H9 (cell line): ENCODE measurements around the gene METTL21A. TPM values are rescaled to one million over a fixed set of nuclear protein-coding genes. Genes with fewer than 3 reads are reported as not detected.

Experiments
- DNase-seq: peaks from one replicate; pipeline ENCODE4 v3.0.0-alpha.2; 2017
- H2AFZ ChIP-seq: one replicate; pipeline ENCODE4 v1.6.1; 2013; ENCODE audit warnings: mild to moderate bottlenecking, low read length, control low read depth, moderate library complexity
- H2AK5ac ChIP-seq: 2 replicates; pipeline ENCODE4 v1.6.1; 2013; ENCODE audit warnings: low read length, control low read depth, mixed read lengths; ENCODE audit not compliant: insufficient read length
- H2BK120ac ChIP-seq: one replicate; pipeline ENCODE4 v1.6.1; 2013; ENCODE audit warnings: low read depth, mild to moderate bottlenecking, low read length, control low read depth, inconsistent platforms; ENCODE audit not compliant: poor library complexity, severe bottlenecking
- H2BK12ac ChIP-seq: 2 replicates; pipeline ENCODE4 v1.6.1; 2013; ENCODE audit warnings: low read length, control low read depth, mixed read lengths, low read depth; ENCODE audit not compliant: insufficient read length
- H2BK15ac ChIP-seq: 2 replicates; pipeline ENCODE4 v1.6.1; 2013; ENCODE audit warnings: low read depth, low read length, control low read depth
- H2BK20ac ChIP-seq: one replicate; pipeline ENCODE4 v1.6.1; 2013; ENCODE audit warnings: low read depth, mild to moderate bottlenecking, low read length, control low read depth, inconsistent platforms; ENCODE audit not compliant: poor library complexity, severe bottlenecking
- H2BK5ac ChIP-seq: 2 replicates; pipeline ENCODE4 v1.6.1; 2013; ENCODE audit warnings: low read length, control low read depth, mixed read lengths; ENCODE audit not compliant: insufficient read length
- H3K14ac ChIP-seq: 2 replicates; pipeline ENCODE4 v1.6.1; 2013; ENCODE audit warnings: low read length, control low read depth; ENCODE audit not compliant: insufficient read depth
- H3K18ac ChIP-seq: 2 replicates; pipeline ENCODE4 v1.6.1; 2013; ENCODE audit warnings: low read depth, mild to moderate bottlenecking, mixed read lengths, low read length, control low read depth; ENCODE audit not compliant: insufficient read length
- H3K23ac ChIP-seq: 2 replicates; pipeline ENCODE4 v1.6.1; 2013; ENCODE audit warnings: low read length, control low read depth, mixed read lengths, low read depth; ENCODE audit not compliant: insufficient read length
- H3K23me2 ChIP-seq: 2 replicates; pipeline ENCODE4 v1.6.1; 2013; ENCODE audit warnings: low read depth, mild to moderate bottlenecking, mixed read lengths, low read length, control low read depth; ENCODE audit not compliant: insufficient read length, poor library complexity, severe bottlenecking
- H3K27ac ChIP-seq: 2 replicates; pipeline ENCODE4 v1.5.1; 2013; ENCODE audit warnings: low read length, control low read depth, mixed read lengths, low read depth; ENCODE audit not compliant: insufficient read length
- H3K27me3 ChIP-seq: 2 replicates; pipeline ENCODE4 v1.6.1; 2013; ENCODE audit warnings: low read length, control low read depth, inconsistent platforms; ENCODE audit not compliant: insufficient read depth
- H3K4ac ChIP-seq: 2 replicates; pipeline ENCODE4 v1.6.1; 2013; ENCODE audit warnings: low read depth, mild to moderate bottlenecking, control low read depth, inconsistent platforms, low read length, moderate library complexity
- H3K4me1 ChIP-seq: 2 replicates; pipeline ENCODE4 v1.6.1; 2013; ENCODE audit warnings: low read length, control low read depth, inconsistent platforms; ENCODE audit not compliant: insufficient read depth
- H3K4me2 ChIP-seq: 2 replicates; pipeline ENCODE4 v1.6.1; 2013; ENCODE audit warnings: low read length, control low read depth, mixed read lengths; ENCODE audit not compliant: insufficient read length, insufficient read depth
- H3K56ac ChIP-seq: 2 replicates; pipeline ENCODE4 v1.6.1; 2013; ENCODE audit warnings: low read depth, mild to moderate bottlenecking, mixed read lengths, low read length, control low read depth; ENCODE audit not compliant: insufficient read length
- H3K79me1 ChIP-seq: 2 replicates; pipeline ENCODE4 v1.6.1; 2013; ENCODE audit warnings: low read depth, mild to moderate bottlenecking, moderate library complexity, low read length, control low read depth, inconsistent platforms; ENCODE audit not compliant: insufficient read depth, poor library complexity, severe bottlenecking
- H3K79me2 ChIP-seq: 2 replicates; pipeline ENCODE4 v1.6.1; 2013; ENCODE audit warnings: low read length, control low read depth, inconsistent platforms; ENCODE audit not compliant: insufficient read depth
- H3K9ac ChIP-seq: 2 replicates; pipeline ENCODE4 v1.6.1; 2013; ENCODE audit warnings: low read length, control low read depth, mixed read lengths; ENCODE audit not compliant: insufficient read length; ENCODE audit errors: extremely low read depth
- H3K9me3 ChIP-seq: one replicate; pipeline ENCODE4 v1.6.1; 2013; ENCODE audit warnings: low read depth, low read length, inconsistent platforms; ENCODE audit not compliant: control insufficient read depth
- H3T11ph ChIP-seq: one replicate; pipeline ENCODE4 v1.6.1; 2013; ENCODE audit warnings: mild to moderate bottlenecking, low read length, control low read depth, inconsistent platforms
- H4K20me1 ChIP-seq: one replicate; pipeline ENCODE4 v1.6.1; 2013; ENCODE audit not compliant: control insufficient read depth, insufficient read length, insufficient read depth
- H4K5ac ChIP-seq: 2 replicates; pipeline ENCODE4 v1.6.1; 2013; ENCODE audit warnings: low read depth, mild to moderate bottlenecking, mixed read lengths, low read length, control low read depth; ENCODE audit not compliant: insufficient read length
- H4K8ac ChIP-seq: replicated peaks from 2 replicates; pipeline ENCODE4 v1.6.1; 2013; ENCODE audit warnings: low read length, control low read depth, mixed read lengths, low read depth; ENCODE audit not compliant: insufficient read length
- H4K91ac ChIP-seq: 2 replicates; pipeline ENCODE4 v1.6.1; 2013; ENCODE audit warnings: low read depth, mild to moderate bottlenecking, moderate library complexity, mixed read lengths, low read length, control low read depth; ENCODE audit not compliant: insufficient read length
- H3K27ac Mint-ChIP-seq, 3 experiments: 2 replicates in 2 of 3; 3 replicates in 1 of 3; pipeline ENCODE4 v1.8.0; 2020 to 2021; ENCODE audit warnings: mixed read lengths in 3 of 3, mild to moderate bottlenecking in 1 of 3, moderate library complexity in 1 of 3
- H3K27me3 Mint-ChIP-seq: 2 replicates; pipeline ENCODE4 v1.8.0; 2021; ENCODE audit warnings: low read depth, mild to moderate bottlenecking, moderate library complexity, mixed read lengths
- H3K36me3 Mint-ChIP-seq, 3 experiments: 2 replicates in 2 of 3; 3 replicates in 1 of 3; pipeline ENCODE4 v1.8.0; 2020 to 2021; ENCODE audit warnings: low read depth in 3 of 3, mixed read lengths in 3 of 3; ENCODE audit not compliant: insufficient read depth in 1 of 3
- H3K4me1 Mint-ChIP-seq, 2 experiments: 2 replicates each; pipeline ENCODE4 v1.8.0; 2020; ENCODE audit warnings: mixed read lengths in 2 of 2
- H3K4me3 Mint-ChIP-seq, 2 experiments: 2 replicates in 1 of 2; 3 replicates in 1 of 2; pipeline ENCODE4 v1.8.0; 2020 to 2021; ENCODE audit warnings: mild to moderate bottlenecking in 2 of 2, mixed read lengths in 2 of 2, moderate library complexity in 1 of 2
- H3K9me3 Mint-ChIP-seq, 2 experiments: 2 replicates in 1 of 2; 3 replicates in 1 of 2; pipeline ENCODE4 v1.8.0; 2020; ENCODE audit warnings: mild to moderate bottlenecking in 2 of 2, mixed read lengths in 2 of 2, moderate library complexity in 1 of 2
- CTCF ChIP-seq: fragments of 200-600 bp; sonication (generic); conservative IDR thresholded peaks from 3 replicates; pipeline ENCODE4 v1.8.0; 2021; ENCODE audit warnings: antibody characterized with exemption, mild to moderate bottlenecking
- WGBS: extraction: QIAGEN DNeasy Blood & Tissue Kit; methylation state at CpG from one replicate; pipeline ENCODE4 v1.1.7; 2013; ENCODE audit warnings: missing lambda C conversion rate, low lambda C conversion rate, mixed read lengths; ENCODE audit not compliant: insufficient read length; ENCODE audit errors: extremely low coverage; 5-methylcytosine and 5-hydroxymethylcytosine counted together
- total RNA-seq: library from RNA; stranded (reverse); gene quantifications from 2 replicates; pipeline ENCODE4 v1.2.1, GENCODE V29; 2021

METTL21A gene
- total RNA-seq, 1 experiment from 2014 or later = 65.9 TPM

GRCh38 chr2:207594264-207594663, 30.9 kb downstream of the METTL21A start:
- H3K4me2 ChIP-seq = no peak overlapping the region
- no CpG with 5 or more reads among the region's 3 CpGs for WGBS
- no peaks in the 10 kb centered on the region for H3K27me3 ChIP-seq
- H3K23me2 ChIP-seq = no peaks in the 10 kb centered on the region
- no peak overlapping the region for H4K8ac ChIP-seq
- H3K9ac ChIP-seq = no peak overlapping the region
- H4K91ac ChIP-seq = no peak overlapping the region
- no peak overlapping the region for H2BK20ac ChIP-seq
- no peaks in the 10 kb centered on the region for H3K4me1 ChIP-seq
- H3K27ac ChIP-seq = no peak overlapping the region
- no peak overlapping the region for H4K5ac ChIP-seq
- no peak overlapping the region for H2BK120ac ChIP-seq
- no peaks in the 10 kb centered on the region for H3K79me1 ChIP-seq
- H3K18ac ChIP-seq = no peak overlapping the region
- H2BK15ac ChIP-seq = no peak overlapping the region
- H3K4me1 Mint-ChIP-seq = no peaks in the 10 kb centered on the region
- H3K27ac Mint-ChIP-seq = no peak overlapping the region
- H3T11ph ChIP-seq = no peak overlapping the region
- no peaks in the 10 kb centered on the region for H4K20me1 ChIP-seq
- H2BK12ac ChIP-seq = no peak overlapping the region
- H3K56ac ChIP-seq = no peak overlapping the region
- H3K4ac ChIP-seq = no peak overlapping the region
- DNase-seq = no peak
- no peak overlapping the region for H3K23ac ChIP-seq
- H3K27me3 Mint-ChIP-seq = no peaks in the 10 kb centered on the region
- no peaks in the 10 kb centered on the region for H3K79me2 ChIP-seq
- H3K9me3 ChIP-seq = no peaks in the 10 kb centered on the region
- no peak overlapping the region for H3K4me3 Mint-ChIP-seq
- H2AK5ac ChIP-seq = no peak overlapping the region
- H2BK5ac ChIP-seq = no peak overlapping the region
- H3K14ac ChIP-seq = no peak overlapping the region
- no peak overlapping the region for H2AFZ ChIP-seq
- H3K9me3 Mint-ChIP-seq = peaks cover 9 to 12% of the 10 kb centered on the region in 2 experiments; a peak in 3 of 5 replicates
- peaks cover 29 to 74% (median 70%) of the 10 kb centered on the region in 3 experiments for H3K36me3 Mint-ChIP-seq
- TF ChIP-seq CTCF = no peak
